ENCODE measurements around the gene ERG28.

GRCh38 chr14:75614179-75614578 lies 46.5 kb downstream of the ERG28 start:
- TF ChIP-seq CTCF (IDR thresholded peaks at IDR 0.05) (no peak), EZH2 (IDR thresholded peaks at IDR 0.05; ENCODE audit: borderline replicate concordance, insufficient read depth, low read depth, low read length, poor library complexity, severe bottlenecking) (no peak)
